Duodenal mucosa (tissue), 2 donors: ENCODE data around the gene C2orf81.
"Not testable (repeated sequence)": the region's sequence is repeated elsewhere in the genome, so short reads cannot be mapped to it uniquely, and the experiment has no call there.

Experiments
- H3K27ac ChIP-seq: one replicate; pipeline ENCODE4 v1.7.0; 2013; ENCODE audit warnings: low read depth, low read length
- H3K27me3 ChIP-seq, 2 donors: one replicate each; pipeline ENCODE4 v1.7.0; 2013; ENCODE audit warnings: low read length in 2 of 2, control low read depth in 1 of 2; ENCODE audit not compliant: insufficient read depth in 2 of 2, control insufficient read depth in 1 of 2
- H3K36me3 ChIP-seq, 2 donors: one replicate each; pipeline ENCODE4 v1.7.0; 2013; ENCODE audit warnings: low read length in 2 of 2, control low read depth in 1 of 2; ENCODE audit not compliant: insufficient read depth in 2 of 2, control insufficient read depth in 1 of 2
- H3K4me1 ChIP-seq, 2 donors: one replicate each; pipeline ENCODE4 v1.7.0; 2013; ENCODE audit warnings: low read length in 2 of 2, control low read depth in 1 of 2; ENCODE audit not compliant: insufficient read depth in 2 of 2, control insufficient read depth in 1 of 2
- H3K4me3 ChIP-seq, 2 donors: one replicate each; pipeline ENCODE4 v1.7.0; 2013; ENCODE audit warnings: low read length in 2 of 2, low read depth in 1 of 2
- H3K9ac ChIP-seq, 2 donors: one replicate each; pipeline ENCODE4 v1.7.0; 2013; ENCODE audit warnings: low read length in 2 of 2, low read depth in 1 of 2
- H3K9me3 ChIP-seq, 2 donors: one replicate each; pipeline ENCODE4 v1.7.0; 2013; ENCODE audit warnings: low read length in 2 of 2, control low read depth in 1 of 2; ENCODE audit not compliant: control insufficient read depth in 1 of 2

The C2orf81 gene

GRCh38 chr2:74423231-74424095 lies 2.0 kb upstream of the C2orf81 start:
- Histone ChIP-seq H3K36me3 (peaks cover 18 to 41% of the 10 kb centered on the region in 2 donors), H3K27ac (no peak overlapping the region), H3K4me3 (no peak overlapping the region), H3K27me3 (no peaks in the 10 kb centered on the region), H3K4me1 (peaks cover 16% of the 10 kb centered on the region in 2 donors), H3K9ac (no peak overlapping the region), H3K9me3 (no peaks in the 10 kb centered on the region)

DNA sequence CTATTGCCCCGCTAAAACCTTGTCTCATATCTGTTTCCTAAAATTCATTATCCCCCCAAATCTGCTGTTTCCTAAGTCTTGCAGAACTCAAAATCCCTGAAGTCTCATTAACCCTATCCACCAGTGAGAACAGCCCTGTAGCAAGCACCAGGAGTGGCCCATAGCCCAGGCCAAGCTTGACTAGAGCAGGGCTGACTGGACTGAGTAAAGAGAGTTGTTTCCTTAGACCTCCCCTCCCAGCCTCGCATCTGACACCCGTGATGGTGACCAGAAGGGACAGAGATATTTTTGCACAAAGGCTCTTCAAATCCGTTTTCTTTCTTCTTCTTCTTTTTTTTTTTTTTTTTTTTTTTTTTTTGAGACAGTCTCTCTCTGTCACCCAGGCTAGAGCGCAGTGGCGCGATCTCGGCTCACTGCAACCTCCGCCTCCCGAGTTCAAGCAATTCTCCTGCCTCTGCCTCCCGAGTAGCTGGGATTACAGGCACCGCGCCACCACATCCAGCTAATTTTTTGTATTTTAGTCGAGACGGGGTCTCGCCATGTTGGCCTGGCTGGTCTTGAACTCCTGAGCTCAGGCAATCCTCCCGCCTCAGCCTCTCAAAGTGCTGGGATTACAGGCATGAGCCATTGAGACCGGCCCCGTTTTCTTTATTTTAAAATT lies 846 bp downstream of the C2orf81 start:
- H3K9me3 ChIP-seq, H3K27ac ChIP-seq, H3K27me3 ChIP-seq: not testable (repeated sequence)
- Histone ChIP-seq H3K4me3 (peak overlapping the region; percentile 81 to 86), H3K9ac (peak overlapping the region in 1 of 2 donors; percentile 49), H3K4me1 (peaks cover 10 to 21% of the 10 kb centered on the region in 2 donors), H3K36me3 (peaks cover 9 to 12% of the 10 kb centered on the region in 2 donors)

GRCh38 chr2:74420006-74420405 lies 1.4 kb downstream of the C2orf81 start:
- no peaks in the 10 kb centered on the region for H3K27me3 ChIP-seq
- no peak overlapping the region for H3K27ac ChIP-seq
- H3K4me1 ChIP-seq, result peaks cover 4 to 23% of the 10 kb centered on the region in 2 donors
- H3K4me3 ChIP-seq, result no peak overlapping the region
- H3K9ac ChIP-seq, result no peak overlapping the region
- peaks cover 4 to 7% of the 10 kb centered on the region in 2 donors for H3K36me3 ChIP-seq
- no peaks in the 10 kb centered on the region for H3K9me3 ChIP-seq

GRCh38 chr2:74419345-74419744 lies 2.1 kb downstream of the C2orf81 start:
- Histone ChIP-seq H3K4me3 (no peak overlapping the region), H3K4me1 (peaks cover 6 to 30% of the 10 kb centered on the region in 2 donors), H3K27me3 (no peaks in the 10 kb centered on the region)

GRCh38 chr2:74418312-74418711 lies 3.1 kb downstream of the C2orf81 start:
- Histone ChIP-seq H3K27ac (no peak overlapping the region), H3K36me3 (no peaks in the 10 kb centered on the region), H3K27me3 (no peaks in the 10 kb centered on the region), H3K4me1 (peaks cover 17 to 40% of the 10 kb centered on the region in 2 donors), H3K9ac (no peak overlapping the region), H3K4me3 (no peak overlapping the region), H3K9me3 (no peaks in the 10 kb centered on the region)

More at GRCh38 chr2:74419345-74419744, 2.1 kb downstream of the C2orf81 start:
- Histone ChIP-seq H3K9ac (no peak overlapping the region), H3K36me3 (peaks cover 0 to under 1% of the 10 kb centered on the region in 2 donors), H3K9me3 (no peaks in the 10 kb centered on the region), H3K27ac (no peak overlapping the region)

GRCh38 chr2:74417763-74418162 lies 3.7 kb downstream of the C2orf81 start:
- Histone ChIP-seq H3K9me3 (no peaks in the 10 kb centered on the region), H3K27ac (no peak overlapping the region), H3K36me3 (no peaks in the 10 kb centered on the region), H3K4me3 (no peak overlapping the region), H3K27me3 (no peaks in the 10 kb centered on the region), H3K9ac (no peak overlapping the region), H3K4me1 (peaks cover 22 to 46% of the 10 kb centered on the region in 2 donors)

DNA sequence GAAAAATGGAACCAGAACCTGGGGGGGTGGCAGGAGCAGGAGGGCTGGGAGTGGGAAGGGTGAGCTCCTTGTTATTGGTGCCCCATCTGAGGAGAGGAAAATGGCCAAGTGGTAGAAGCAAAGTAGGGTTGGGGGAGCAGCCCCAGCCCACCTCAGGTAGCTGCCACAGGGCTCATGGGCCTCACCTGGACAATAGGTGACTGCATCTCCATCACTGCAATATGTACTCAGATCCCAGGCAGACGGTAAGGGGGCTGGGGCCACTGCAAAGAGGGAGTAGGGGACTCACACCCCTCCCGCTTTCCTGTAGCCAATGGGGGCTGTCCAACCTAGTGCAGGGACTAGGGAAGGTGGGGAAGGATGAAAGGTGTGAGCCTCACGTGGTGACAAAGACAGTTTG lies 4.2 kb downstream of the C2orf81 start:
- peaks cover 23 to 44% of the 10 kb centered on the region in 2 donors for H3K4me1 ChIP-seq
- H3K9ac ChIP-seq, result no peak overlapping the region
- no peaks in the 10 kb centered on the region for H3K9me3 ChIP-seq
- H3K27me3 ChIP-seq, result no peaks in the 10 kb centered on the region
- H3K36me3 ChIP-seq, result no peaks in the 10 kb centered on the region
- H3K27ac ChIP-seq, result no peak overlapping the region
- H3K4me3 ChIP-seq, result no peak overlapping the region

- no peaks in the 10 kb centered on the region for H3K9me3 ChIP-seq
- no peak overlapping the region for H3K4me3 ChIP-seq
- no peak overlapping the region for H3K9ac ChIP-seq
- H3K36me3 ChIP-seq, result no peaks in the 10 kb centered on the region
- peaks cover 23 to 41% of the 10 kb centered on the region in 2 donors for H3K4me1 ChIP-seq
- no peak overlapping the region for H3K27ac ChIP-seq
- no peaks in the 10 kb centered on the region for H3K27me3 ChIP-seq
These were observed 4.6 kb downstream of the C2orf81 start for GRCh38 chr2:74416778-74417177.

- peak overlapping the region; percentile 51 to 57 for H3K9ac ChIP-seq
These were observed 5.5 kb downstream of the C2orf81 start for GRCh38 chr2:74415762-74416395.

More at GRCh38 chr2:74415762-74416395, 5.5 kb downstream of the C2orf81 start:
- Histone ChIP-seq H3K27me3 (no peaks in the 10 kb centered on the region), H3K4me3 (peak overlapping the region; percentile 70 to 75), H3K4me1 (peaks cover 19 to 41% of the 10 kb centered on the region in 2 donors), H3K27ac (no peak overlapping the region), H3K9me3 (no peaks in the 10 kb centered on the region), H3K36me3 (no peaks in the 10 kb centered on the region)
